ENCODE results near the gene PRKAG2.
"Not testable (repeated sequence)": the region's sequence is repeated elsewhere in the genome, so short reads cannot be mapped to it uniquely, and the experiment has no call there.

The PRKAG2 gene

GRCh38 chr7:151748733-151749132 lies 128.2 kb downstream of the PRKAG2 start:
- no peaks in the 10 kb centered on the region for H3K9me3 ChIP-seq (ENCODE audit: insufficient read depth, low read depth, low read length)
- no peak for TF ChIP-seq CTCF (conservative IDR thresholded peaks at IDR 0.05; ENCODE audit: low read length)
- no peak for TF ChIP-seq EZH2phosphoT487 (IDR thresholded peaks at IDR 0.05; ENCODE audit: borderline replicate concordance)
- no peak overlapping the region for H3K4me2 ChIP-seq (ENCODE audit: low read depth, low read length, poor library complexity, severe bottlenecking)
- no peaks in the 10 kb centered on the region for H4K20me1 ChIP-seq (ENCODE audit: insufficient read depth, low read length, poor library complexity, severe bottlenecking)
- no peaks in the 10 kb centered on the region for H3K79me2 ChIP-seq (ENCODE audit: insufficient read depth, low read length)
- no peak overlapping the region for H3K9ac ChIP-seq (ENCODE audit: low read depth, low read length, poor library complexity, severe bottlenecking)
- H3K4me1 ChIP-seq (ENCODE audit: insufficient read depth, low read length, poor library complexity, severe bottlenecking) = no peaks in the 10 kb centered on the region
- no peak overlapping the region for H3K4me3 ChIP-seq (ENCODE audit: low read length, poor library complexity, severe bottlenecking)
- H3K9me2 ChIP-seq (replicated peaks; ENCODE audit: low read depth, low read length) = no peaks in the 10 kb centered on the region
- H3K36me3 ChIP-seq (ENCODE audit: insufficient read depth, low read length) = no peaks in the 10 kb centered on the region
- no peaks in the 10 kb centered on the region for H3F3A ChIP-seq (ENCODE audit: low read depth)
- H3K27me3 ChIP-seq (ENCODE audit: insufficient read depth, low read length, poor library complexity, severe bottlenecking) = no peaks in the 10 kb centered on the region
- no peak overlapping the region for H2AFZ ChIP-seq (ENCODE audit: low read length)

- not testable (repeated sequence) for H3K9me2 ChIP-seq (replicated peaks; ENCODE audit: low read depth, low read length); H4K20me1 ChIP-seq (ENCODE audit: insufficient read depth, low read length, poor library complexity, severe bottlenecking); H3K4me2 ChIP-seq (ENCODE audit: low read depth, low read length, poor library complexity, severe bottlenecking); H3K9ac ChIP-seq (ENCODE audit: low read depth, low read length, poor library complexity, severe bottlenecking); H3K27me3 ChIP-seq (ENCODE audit: insufficient read depth, low read length, poor library complexity, severe bottlenecking); H3K36me3 ChIP-seq (ENCODE audit: insufficient read depth, low read length); H2AFZ ChIP-seq (ENCODE audit: low read length); H3K79me2 ChIP-seq (ENCODE audit: insufficient read depth, low read length); H3F3A ChIP-seq (ENCODE audit: low read depth); H3K4me3 ChIP-seq (ENCODE audit: low read length, poor library complexity, severe bottlenecking); H3K4me1 ChIP-seq (ENCODE audit: insufficient read depth, low read length, poor library complexity, severe bottlenecking); H3K9me3 ChIP-seq (ENCODE audit: insufficient read depth, low read depth, low read length)
Observed at GRCh38 chr7:151748021-151748420, 128.9 kb downstream of the PRKAG2 start.

GRCh38 chr7:151745706-151746105 lies 131.2 kb downstream of the PRKAG2 start:
- Histone ChIP-seq H2AFZ (ENCODE audit: low read length) (no peak overlapping the region), H3K4me1 (ENCODE audit: insufficient read depth, low read length, poor library complexity, severe bottlenecking) (no peaks in the 10 kb centered on the region), H3K9ac (ENCODE audit: low read depth, low read length, poor library complexity, severe bottlenecking) (no peak overlapping the region), H3K27me3 (ENCODE audit: insufficient read depth, low read length, poor library complexity, severe bottlenecking) (no peaks in the 10 kb centered on the region), H3K9me2 (replicated peaks; ENCODE audit: low read depth, low read length) (no peaks in the 10 kb centered on the region), H3K79me2 (ENCODE audit: insufficient read depth, low read length) (no peaks in the 10 kb centered on the region), H3F3A (ENCODE audit: low read depth) (no peaks in the 10 kb centered on the region), H3K36me3 (ENCODE audit: insufficient read depth, low read length) (no peaks in the 10 kb centered on the region), H3K9me3 (ENCODE audit: insufficient read depth, low read depth, low read length) (no peaks in the 10 kb centered on the region), H3K4me2 (ENCODE audit: low read depth, low read length, poor library complexity, severe bottlenecking) (no peak overlapping the region), H4K20me1 (ENCODE audit: insufficient read depth, low read length, poor library complexity, severe bottlenecking) (no peaks in the 10 kb centered on the region), H3K4me3 (ENCODE audit: low read length, poor library complexity, severe bottlenecking) (no peak overlapping the region)
- TF ChIP-seq CTCF (conservative IDR thresholded peaks at IDR 0.05; ENCODE audit: low read length) (no peak), EZH2phosphoT487 (IDR thresholded peaks at IDR 0.05; ENCODE audit: borderline replicate concordance) (no peak)
